ENCODE measurements around the gene CYRIA.

The CYRIA gene

GRCh38 chr2:16665748-16666448 is at the start of gene CYRIA:
Gene CYRIA, minus strand, starts transcription at chr2:16665834. Its CDS starts 77,715 bp downstream, at chr2:16588119.
- TF ChIP-seq ZFX (IDR thresholded peaks at IDR 0.05; ENCODE audit: borderline replicate concordance): no peak
- no peak within 1 kb of the TSS for H3K27ac ChIP-seq

- TF ChIP-seq ZFX (IDR thresholded peaks at IDR 0.05; ENCODE audit: borderline replicate concordance) (no peak), CTCF (IDR thresholded peaks at IDR 0.05) (no peak)
- H3K27ac ChIP-seq: no peak overlapping the region
Measured at GRCh38 chr2:16713011-16713423, 47.4 kb upstream of the CYRIA start.

- no peak overlapping the region for H3K27ac ChIP-seq
- TF ChIP-seq ZFX (IDR thresholded peaks at IDR 0.05; ENCODE audit: borderline replicate concordance): no peak
- TF ChIP-seq CTCF (IDR thresholded peaks at IDR 0.05): no peak
Measured at GRCh38 chr2:16709769-16710168, 44.1 kb upstream of the CYRIA start.

DNA sequence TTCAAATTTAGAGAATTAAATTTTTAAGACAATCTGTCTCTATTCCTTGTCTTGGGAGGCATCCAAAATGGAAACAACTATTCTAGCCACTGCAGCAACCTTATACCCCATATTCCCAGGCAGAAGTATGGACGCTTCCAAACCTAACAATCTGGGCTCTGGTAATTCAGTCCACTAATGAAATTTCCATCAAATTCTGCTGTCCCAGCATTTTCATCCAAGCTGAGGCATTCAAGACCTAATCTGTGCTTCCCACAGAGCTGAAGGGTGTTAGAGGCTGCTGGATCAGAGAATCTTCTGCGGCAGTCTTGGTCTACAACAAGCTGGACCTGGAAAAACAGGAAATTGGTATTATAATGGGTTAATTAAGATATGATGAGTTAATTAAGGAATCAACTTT is 42.5 kb upstream of the CYRIA start:
- no peak for TF ChIP-seq ZFX (IDR thresholded peaks at IDR 0.05; ENCODE audit: borderline replicate concordance)
- no peak for TF ChIP-seq CTCF (IDR thresholded peaks at IDR 0.05)
- H3K27ac ChIP-seq: no peak overlapping the region

DNA sequence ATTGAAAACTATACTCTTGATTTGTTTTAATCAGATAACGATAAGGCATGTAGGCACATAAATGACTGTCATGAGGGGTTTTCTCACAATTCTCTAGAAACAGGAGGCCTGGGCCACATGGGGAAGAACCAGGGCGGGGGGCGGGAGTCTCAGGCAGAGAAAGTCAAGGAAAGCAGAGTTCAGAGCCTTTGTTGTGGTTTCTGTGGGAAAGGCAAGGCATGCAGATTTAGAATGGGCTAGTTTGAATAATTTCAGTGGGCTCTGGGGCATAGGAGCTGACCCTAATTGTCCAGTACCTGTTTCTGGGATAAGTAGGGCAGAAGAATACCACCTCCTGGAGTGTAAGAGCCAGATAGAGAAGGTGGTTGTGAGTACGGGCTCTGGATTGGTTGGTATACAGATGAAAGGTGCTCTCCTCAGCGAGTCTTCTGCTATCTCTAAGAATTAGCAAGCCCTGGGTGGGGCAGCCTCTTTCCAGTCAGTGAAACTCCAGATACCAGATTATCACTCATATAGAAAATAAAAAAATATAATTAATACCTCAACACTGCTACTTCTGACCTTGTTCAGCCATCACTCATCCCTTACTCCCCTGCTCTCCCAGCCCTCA is 41.5 kb upstream of the CYRIA start:
- no peak for TF ChIP-seq CTCF (IDR thresholded peaks at IDR 0.05)
- no peak for TF ChIP-seq ZFX (IDR thresholded peaks at IDR 0.05; ENCODE audit: borderline replicate concordance)

DNA sequence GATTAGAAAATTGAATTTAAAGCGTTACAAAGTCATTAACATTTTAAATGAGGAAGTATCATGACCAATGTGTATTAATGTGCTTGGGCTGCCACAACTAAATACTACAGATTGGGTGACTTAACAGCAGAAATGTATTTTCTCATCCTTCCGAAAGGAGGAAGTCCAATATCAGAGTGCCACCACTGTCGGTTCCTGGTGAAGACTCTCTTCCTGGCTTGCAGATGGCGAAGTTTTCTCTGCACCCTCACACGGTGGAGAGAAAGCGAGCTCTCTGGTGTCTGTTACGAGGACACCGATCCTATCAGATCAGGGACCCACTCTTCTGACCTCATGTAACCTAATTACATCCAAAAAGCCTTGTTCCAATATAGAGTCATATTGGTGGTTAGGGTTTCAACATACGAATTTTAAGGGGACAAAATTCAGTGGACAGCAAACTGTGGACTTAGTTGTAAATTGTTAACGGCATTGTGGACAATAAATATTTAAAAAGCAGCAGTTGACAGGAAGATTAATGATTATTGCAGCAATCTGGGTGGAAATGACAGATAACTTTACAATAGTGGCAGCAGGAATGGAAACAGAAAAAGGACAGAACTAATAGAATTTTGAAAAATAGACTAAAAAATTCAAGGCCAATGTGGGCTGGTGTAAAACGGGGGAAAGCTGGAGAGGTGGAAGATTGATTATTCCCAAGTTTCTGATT is 35.1 kb upstream of the CYRIA start:
- no peak for TF ChIP-seq CTCF (IDR thresholded peaks at IDR 0.05)
- TF ChIP-seq ZFX (IDR thresholded peaks at IDR 0.05; ENCODE audit: borderline replicate concordance): no peak
- no peak overlapping the region for H3K27ac ChIP-seq

More for the DNA sequence above, 41.5 kb upstream of the CYRIA start:
- H3K27ac ChIP-seq: no peak overlapping the region

DNA sequence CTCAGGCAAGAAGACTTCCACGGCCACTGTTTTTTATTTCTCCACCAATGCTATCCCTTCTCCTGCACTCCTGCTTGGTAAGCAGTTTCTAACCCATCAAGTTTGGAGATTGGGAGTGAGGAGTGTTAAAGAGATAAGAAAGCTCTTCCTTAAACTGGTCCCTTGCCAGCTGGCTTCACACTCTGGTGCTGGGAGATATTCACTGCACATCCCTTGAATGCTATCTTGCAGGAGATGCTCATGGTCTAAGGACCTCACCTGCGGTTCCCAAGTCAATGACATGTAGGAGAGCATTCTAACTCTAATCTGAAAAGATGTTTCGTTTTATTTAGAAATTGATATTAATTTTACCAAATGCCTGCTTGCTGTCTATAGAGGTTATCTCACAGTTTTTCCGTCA is 28.2 kb upstream of the CYRIA start:
- H3K27ac ChIP-seq: no peak overlapping the region
- TF ChIP-seq CTCF (IDR thresholded peaks at IDR 0.05): no peak
- TF ChIP-seq ZFX (IDR thresholded peaks at IDR 0.05; ENCODE audit: borderline replicate concordance): no peak

Data from 22Rv1 (cell line).